ENCODE data around the gene GUSB. TPM values are rescaled to one million over a fixed set of nuclear protein-coding genes. Genes with fewer than 3 reads are reported as not detected.

The GUSB gene
- total and polyA plus RNA-seq, 10 donors, result 41.4 to 93.0 (median 61.9) TPM

DNA sequence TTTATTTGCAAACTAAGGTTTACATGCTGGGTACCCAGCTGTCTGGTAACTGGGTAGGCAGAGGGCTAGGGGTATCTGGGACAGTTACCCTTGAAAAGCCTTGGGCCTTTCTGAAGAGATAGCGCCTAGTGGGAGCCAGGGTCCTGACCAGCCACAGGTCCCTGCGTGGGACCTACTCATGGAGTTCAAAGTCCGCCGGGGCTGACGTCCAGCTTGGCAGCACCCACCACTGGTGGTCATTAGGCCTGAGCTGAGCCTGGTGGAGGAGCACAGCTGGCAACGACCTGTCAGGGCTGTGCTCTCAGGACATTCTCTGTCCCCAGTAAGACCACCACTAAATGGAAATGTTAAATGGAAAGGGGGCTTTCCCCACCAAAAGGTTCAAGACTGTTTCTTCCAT lies 20.0 kb downstream of the GUSB start:
- intact Hi-C loops (cut with DNase I; ENCODE audit: low total_unique reads), result no loop called here
- no peaks in the 10 kb centered on the region for H3K4me1 ChIP-seq
- peak in 2 of 3 donors; percentile 16 to 41 for TF ChIP-seq POLR2AphosphoS5 (IDR thresholded peaks at IDR 0.05)
- TF ChIP-seq, protein P1, sequence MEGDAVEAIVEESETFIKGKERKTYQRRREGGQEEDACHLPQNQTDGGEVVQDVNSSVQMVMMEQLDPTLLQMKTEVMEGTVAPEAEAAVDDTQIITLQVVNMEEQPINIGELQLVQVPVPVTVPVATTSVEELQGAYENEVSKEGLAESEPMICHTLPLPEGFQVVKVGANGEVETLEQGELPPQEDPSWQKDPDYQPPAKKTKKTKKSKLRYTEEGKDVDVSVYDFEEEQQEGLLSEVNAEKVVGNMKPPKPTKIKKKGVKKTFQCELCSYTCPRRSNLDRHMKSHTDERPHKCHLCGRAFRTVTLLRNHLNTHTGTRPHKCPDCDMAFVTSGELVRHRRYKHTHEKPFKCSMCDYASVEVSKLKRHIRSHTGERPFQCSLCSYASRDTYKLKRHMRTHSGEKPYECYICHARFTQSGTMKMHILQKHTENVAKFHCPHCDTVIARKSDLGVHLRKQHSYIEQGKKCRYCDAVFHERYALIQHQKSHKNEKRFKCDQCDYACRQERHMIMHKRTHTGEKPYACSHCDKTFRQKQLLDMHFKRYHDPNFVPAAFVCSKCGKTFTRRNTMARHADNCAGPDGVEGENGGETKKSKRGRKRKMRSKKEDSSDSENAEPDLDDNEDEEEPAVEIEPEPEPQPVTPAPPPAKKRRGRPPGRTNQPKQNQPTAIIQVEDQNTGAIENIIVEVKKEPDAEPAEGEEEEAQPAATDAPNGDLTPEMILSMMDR (IDR thresholded peaks at IDR 0.05 in 8 of 11, conservative IDR thresholded peaks at IDR 0.05 in 3 of 11), result no peak
- no peak overlapping the region for H3K4me3 ChIP-seq
- H3K9me3 ChIP-seq, result no peaks in the 10 kb centered on the region
- WGBS, 5 donors, result 88 to 96% (median 94%) methylated on average over 6 of the region's 6 CpGs
- DNase-seq, result peak; percentile 70
- H3K36me3 ChIP-seq, result peaks cover 2 to 100% (median 87%) of the 10 kb centered on the region in 6 donors
- no peaks in the 10 kb centered on the region for H3K27me3 ChIP-seq (replicated peaks in 1 of 7)
- no peak overlapping the region for H3K27ac ChIP-seq

DNA sequence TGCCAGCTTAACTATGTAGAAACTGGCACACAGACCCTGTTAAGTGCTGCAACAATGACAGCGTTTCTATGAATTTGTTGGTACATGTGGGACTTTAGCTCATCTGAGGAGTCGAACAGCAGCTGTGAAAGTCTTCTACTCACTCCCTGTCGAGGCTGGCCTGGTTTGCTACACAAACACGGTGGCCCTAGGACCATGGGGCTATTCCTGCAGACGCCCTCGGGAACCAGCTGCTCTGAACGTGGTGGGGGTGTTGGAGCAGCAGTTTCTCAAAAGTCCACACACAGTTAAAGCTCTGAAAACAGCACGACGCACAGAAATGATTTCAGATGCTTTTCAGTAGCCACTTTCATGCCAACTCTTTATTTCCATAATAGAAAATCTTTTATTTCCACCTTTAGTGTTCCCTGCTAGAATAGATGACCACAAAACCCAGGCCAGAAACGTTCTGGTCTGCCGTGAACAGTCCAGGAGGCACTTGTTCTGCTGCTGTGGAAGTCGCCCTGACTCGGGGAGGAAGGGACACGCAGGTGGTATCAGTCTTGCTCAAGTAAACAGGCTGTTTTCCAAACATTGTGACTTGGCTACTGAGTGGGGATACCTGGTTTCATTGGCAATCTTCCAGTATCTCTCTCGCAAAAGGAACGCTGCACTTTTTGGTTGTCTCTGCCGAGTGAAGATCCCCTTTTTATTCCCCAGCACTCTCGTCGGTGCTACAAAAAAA lies 21.5 kb downstream of the GUSB start:
- TF ChIP-seq POLR2AphosphoS5 (IDR thresholded peaks at IDR 0.05) (no peak), POLR2A (IDR thresholded peaks at IDR 0.05) (no peak)
- 81 to 87% (median 84%) methylated on average over 19 of the region's 19 CpGs for WGBS, 5 donors

DNA sequence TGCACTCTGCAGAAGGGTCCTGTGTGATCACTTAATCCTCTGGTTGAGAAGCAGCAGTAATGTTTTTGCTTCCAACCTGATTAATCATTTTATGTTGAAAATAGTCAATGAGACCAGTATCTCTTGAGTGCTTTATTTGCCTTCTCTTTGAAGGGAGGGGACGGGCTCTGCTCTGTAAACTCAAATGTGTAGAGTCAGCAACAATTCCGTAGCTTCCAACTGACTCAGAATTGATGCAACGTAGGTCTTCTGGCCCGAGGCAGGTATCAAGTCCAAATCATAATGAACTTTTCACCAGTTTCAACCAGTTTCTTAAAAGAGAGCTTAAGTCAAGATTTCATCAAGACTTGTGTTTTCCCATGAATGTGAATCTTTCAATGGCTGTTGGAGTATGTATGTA lies 26.3 kb downstream of the GUSB start:
- intact Hi-C loops (cut with DNase I; ENCODE audit: low total_unique reads), result no loop called here
- TF ChIP-seq POLR2AphosphoS5 (IDR thresholded peaks at IDR 0.05), result no peak
- no peak for TF ChIP-seq POLR2A (IDR thresholded peaks at IDR 0.05)
- TF ChIP-seq, protein P1 (IDR thresholded peaks at IDR 0.05 in 8 of 11, conservative IDR thresholded peaks at IDR 0.05 in 3 of 11), result no peak
- H3K4me1 ChIP-seq, result no peaks in the 10 kb centered on the region
- no peak for DNase-seq
- H3K4me3 ChIP-seq, result no peak overlapping the region
- H3K36me3 ChIP-seq, result peaks cover 2 to 72% (median 38%) of the 10 kb centered on the region in 6 donors
- no peak overlapping the region for H3K27ac ChIP-seq
- no peaks in the 10 kb centered on the region for H3K9me3 ChIP-seq
- WGBS, 5 donors, result 92 to 97% (median 96%) methylated on average over 4 of the region's 4 CpGs
- H3K27me3 ChIP-seq (replicated peaks in 1 of 7), result no peaks in the 10 kb centered on the region

More for the DNA sequence above, 21.5 kb downstream of the GUSB start:
- Histone ChIP-seq H3K27ac (no peak overlapping the region), H3K9me3 (no peaks in the 10 kb centered on the region), H3K4me1 (no peaks in the 10 kb centered on the region), H3K27me3 (replicated peaks in 1 of 7) (no peaks in the 10 kb centered on the region), H3K4me3 (no peak overlapping the region), H3K36me3 (peaks cover 2 to 100% (median 74%) of the 10 kb centered on the region in 6 donors)
- peak; percentile 32 for DNase-seq
- intact Hi-C loops (cut with DNase I; ENCODE audit: low total_unique reads), result no loop called here

DNA sequence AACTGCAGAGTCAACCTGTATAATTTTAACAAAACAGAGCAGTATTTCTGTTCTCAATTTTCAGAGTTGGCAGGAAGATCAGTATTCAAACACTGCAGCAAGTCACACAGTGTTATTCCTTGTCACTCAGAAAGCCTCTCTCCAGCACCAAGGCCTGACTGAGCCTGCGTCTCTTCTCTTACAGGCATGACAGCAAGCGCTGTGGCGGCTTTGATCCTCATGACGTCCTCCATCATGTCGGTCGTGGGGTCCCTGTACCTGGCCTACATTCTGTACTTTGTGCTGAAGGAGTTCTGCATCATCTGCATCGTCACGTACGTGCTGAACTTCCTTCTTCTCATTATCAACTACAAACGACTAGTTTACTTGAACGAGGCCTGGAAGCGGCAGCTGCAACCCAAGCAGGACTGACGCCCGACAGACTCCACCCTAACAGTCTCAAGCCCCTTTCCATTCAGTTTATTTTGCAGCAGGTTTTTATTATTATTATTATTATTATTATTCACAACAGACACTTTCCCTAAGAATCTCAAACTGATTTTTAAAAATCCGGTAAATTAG lies 28.0 kb downstream of the GUSB start:
- peaks cover 0 to 54% (median 21%) of the 10 kb centered on the region in 6 donors for H3K36me3 ChIP-seq
- no peaks in the 10 kb centered on the region for H3K4me1 ChIP-seq
- no peak overlapping the region for H3K4me3 ChIP-seq
- intact Hi-C loops (cut with DNase I; ENCODE audit: low total_unique reads), result no loop called here
- H3K9me3 ChIP-seq, result no peaks in the 10 kb centered on the region
- H3K27ac ChIP-seq, result no peak overlapping the region
- no peak for TF ChIP-seq POLR2A (IDR thresholded peaks at IDR 0.05)
- TF ChIP-seq, protein P1 (IDR thresholded peaks at IDR 0.05 in 8 of 11, conservative IDR thresholded peaks at IDR 0.05 in 3 of 11), result no peak
- TF ChIP-seq POLR2AphosphoS5 (IDR thresholded peaks at IDR 0.05), result no peak
- H3K27me3 ChIP-seq (replicated peaks in 1 of 7), result no peaks in the 10 kb centered on the region
- DNase-seq, result peak; percentile 51
- 89 to 95% (median 92%) methylated on average over 15 of the region's 15 CpGs for WGBS, 5 donors
